Measurements from ENCODE around the gene ABITRAM.
"Not testable (repeated sequence)": the region's sequence is repeated elsewhere in the genome, so short reads cannot be mapped to it uniquely, and the experiment has no call there.

The ABITRAM gene

GRCh38 chr9:108934323-108934893, at the start of gene ABITRAM:
Gene ABITRAM (plus strand): TSS chr9:108934400. CDS start chr9:108934487, 87 bp downstream.
- DNase-seq (ENCODE audit: low spot score): peak; percentile 91

GRCh38 chr9:108884701-108885100, 49.5 kb upstream of the ABITRAM start:
- DNase-seq (ENCODE audit: low spot score): no peak

- no peak for DNase-seq (ENCODE audit: low spot score)
Observed at GRCh38 chr9:108885643-108886348, 48.4 kb upstream of the ABITRAM start.

- not testable (repeated sequence) for DNase-seq (ENCODE audit: low spot score)
Observed at GRCh38 chr9:108886594-108887271, 47.5 kb upstream of the ABITRAM start.

GRCh38 chr9:108889649-108890067, 44.5 kb upstream of the ABITRAM start:
- DNase-seq (ENCODE audit: low spot score): no peak

GRCh38 chr9:108894225-108894997, 39.8 kb upstream of the ABITRAM start:
- no peak for DNase-seq (ENCODE audit: low spot score)

- no peak for DNase-seq (ENCODE audit: low spot score)
Observed at GRCh38 chr9:108897324-108898096, 36.7 kb upstream of the ABITRAM start.

GRCh38 chr9:108899023-108899695, 35.0 kb upstream of the ABITRAM start:
- DNase-seq (ENCODE audit: low spot score): not testable (repeated sequence)

- DNase-seq (ENCODE audit: low spot score): no peak
Observed at GRCh38 chr9:108900176-108900575, 34.0 kb upstream of the ABITRAM start.

- DNase-seq (ENCODE audit: low spot score): no peak
Observed at GRCh38 chr9:108903420-108904103, 30.6 kb upstream of the ABITRAM start.

GRCh38 chr9:108904161-108904560, 30.0 kb upstream of the ABITRAM start:
- DNase-seq (ENCODE audit: low spot score): no peak

GRCh38 chr9:108905494-108905893, 28.7 kb upstream of the ABITRAM start:
- no peak for DNase-seq (ENCODE audit: low spot score)

GRCh38 chr9:108910402-108910801, 23.8 kb upstream of the ABITRAM start:
- DNase-seq (ENCODE audit: low spot score): no peak

GRCh38 chr9:108910914-108911313, 23.3 kb upstream of the ABITRAM start:
- no peak for DNase-seq (ENCODE audit: low spot score)

GRCh38 chr9:108911820-108912219, 22.4 kb upstream of the ABITRAM start:
- no peak for DNase-seq (ENCODE audit: low spot score)

- no peak for DNase-seq (ENCODE audit: low spot score)
Observed at GRCh38 chr9:108913391-108913790, 20.8 kb upstream of the ABITRAM start.

- DNase-seq (ENCODE audit: low spot score): no peak
Observed at GRCh38 chr9:108919517-108919916, 14.7 kb upstream of the ABITRAM start.

GRCh38 chr9:108920401-108920800, 13.8 kb upstream of the ABITRAM start:
- not testable (repeated sequence) for DNase-seq (ENCODE audit: low spot score)

GRCh38 chr9:108921200-108921599, 13.0 kb upstream of the ABITRAM start:
- no peak for DNase-seq (ENCODE audit: low spot score)

- DNase-seq (ENCODE audit: low spot score): no peak
Observed at GRCh38 chr9:108924466-108924865, 9.7 kb upstream of the ABITRAM start.

All from germinal center (tissue), 1 donor.